Neural cell (in vitro differentiated cells): ENCODE measurements around the gene LMF2. TPM values are rescaled to one million over a fixed set of nuclear protein-coding genes. Genes with fewer than 3 reads are reported as not detected.

Experiments used
- H2AFZ ChIP-seq: fragments of 200-600, 300-800 bp; sonication (generic), shearing (Covaris generic); 2 replicates; pipeline ENCODE4 v1.6.0; 2014; ENCODE audit warnings: low read depth, mild to moderate bottlenecking, antibody characterized with exemption, low read length, moderate library complexity
- H3F3A ChIP-seq: fragments of 200-600 bp; shearing (Covaris generic); 2 replicates; pipeline ENCODE4 v1.6.1; 2016; ENCODE audit warnings: mild to moderate bottlenecking, moderate library complexity, mixed read lengths, antibody characterized with exemption, low read length; ENCODE audit not compliant: insufficient read depth, poor library complexity, severe bottlenecking
- H3K27ac ChIP-seq: fragments of 200-600, 300-800 bp; sonication (generic), shearing (Covaris generic); 2 replicates; pipeline ENCODE4 v1.5.1; 2014; ENCODE audit warnings: mild to moderate bottlenecking, low read length, moderate library complexity
- H3K27me3 ChIP-seq: fragments of 300-800, 200-600 bp; sonication (generic), shearing (Covaris generic); 2 replicates; pipeline ENCODE4 v1.6.0; 2014; ENCODE audit warnings: mild to moderate bottlenecking, low read depth, low read length, moderate library complexity; ENCODE audit not compliant: insufficient read depth
- H3K36me3 ChIP-seq: fragments of 300-800, 200-600 bp; sonication (generic), shearing (Covaris generic); 2 replicates; pipeline ENCODE4 v1.5.1; 2014; ENCODE audit warnings: mild to moderate bottlenecking, antibody characterized with exemption, low read length, moderate library complexity; ENCODE audit not compliant: insufficient read depth
- H3K4me2 ChIP-seq: fragments of 300-800, 200-600 bp; sonication (generic), shearing (Covaris generic); 2 replicates; pipeline ENCODE4 v1.6.0; 2014; ENCODE audit warnings: mild to moderate bottlenecking, low read length
- H3K4me3 ChIP-seq: fragments of 300-800, 200-600 bp; sonication (generic), shearing (Covaris generic); 2 replicates; pipeline ENCODE4 v1.5.1; 2014; ENCODE audit warnings: mild to moderate bottlenecking, low read length, moderate library complexity
- H3K79me2 ChIP-seq: fragments of 200-600 bp; shearing (Covaris generic); replicated peaks from 2 replicates; pipeline ENCODE4 v1.6.0; 2014; ENCODE audit warnings: mild to moderate bottlenecking, low read length, moderate library complexity; ENCODE audit not compliant: insufficient read depth
- H3K9ac ChIP-seq: fragments of 300-800, 200-600 bp; sonication (generic), shearing (Covaris generic); 2 replicates; pipeline ENCODE4 v1.6.1; 2016; ENCODE audit warnings: mild to moderate bottlenecking, low read length, mixed read lengths
- H3K9me2 ChIP-seq: fragments of 200-600 bp; shearing (Covaris generic); 2 replicates; pipeline ENCODE4 v1.6.1; 2016; ENCODE audit warnings: mild to moderate bottlenecking, low read length, mixed read lengths; ENCODE audit not compliant: insufficient read depth
- H3K9me3 ChIP-seq: fragments of 200-600, 300-800 bp; sonication (generic), shearing (Covaris generic); 2 replicates; pipeline ENCODE4 v1.6.1; 2016; ENCODE audit warnings: mild to moderate bottlenecking, mixed run types, low read length, moderate library complexity, mixed read lengths
- H4K20me1 ChIP-seq: fragments of 200-600 bp; shearing (Covaris generic); 2 replicates; pipeline ENCODE4 v1.6.1; 2016; ENCODE audit warnings: mild to moderate bottlenecking, mixed run types; ENCODE audit not compliant: insufficient read depth
- CTCF ChIP-seq: fragments of 450-650 bp; IDR thresholded peaks from 2 replicates; pipeline ENCODE4 v1.5.1; 2014; ENCODE audit warnings: antibody characterized with exemption, mild to moderate bottlenecking, moderate library complexity; ENCODE audit not compliant: poor library complexity, severe bottlenecking
- EP300 ChIP-seq: fragments of 450-650 bp; conservative IDR thresholded peaks from 2 replicates; pipeline ENCODE4 v1.6.1; 2014; ENCODE audit warnings: antibody characterized with exemption, mild to moderate bottlenecking, moderate library complexity; ENCODE audit not compliant: poor library complexity, severe bottlenecking
- EZH2 ChIP-seq: fragments of 200-600, 300-800 bp; shearing (Covaris generic), sonication (generic); IDR thresholded peaks from 2 replicates; pipeline ENCODE4 v1.6.1; 2014; ENCODE audit warnings: antibody characterized with exemption, low read length, borderline replicate concordance, mild to moderate bottlenecking; ENCODE audit not compliant: insufficient read depth, poor library complexity, severe bottlenecking
- MXI1 ChIP-seq: fragments of 450-650 bp; conservative IDR thresholded peaks from 2 replicates; pipeline ENCODE4 v1.6.1; 2014; ENCODE audit warnings: antibody characterized with exemption, mild to moderate bottlenecking; ENCODE audit not compliant: poor library complexity, severe bottlenecking
- POLR2AphosphoS5 ChIP-seq: IDR thresholded peaks from 2 replicates; pipeline ENCODE4 v1.6.1; 2012
- RAD21 ChIP-seq: fragments of 450-650 bp; conservative IDR thresholded peaks from 2 replicates; pipeline ENCODE4 v1.6.1; 2014; ENCODE audit warnings: antibody characterized with exemption, mild to moderate bottlenecking, moderate library complexity
- SMC3 ChIP-seq: fragments of 450-650 bp; conservative IDR thresholded peaks from 2 replicates; pipeline ENCODE4 v1.6.1; 2014; ENCODE audit warnings: antibody characterized with exemption, mild to moderate bottlenecking, moderate library complexity; ENCODE audit not compliant: poor library complexity
- TAF1 ChIP-seq: IDR thresholded peaks from 2 replicates; pipeline ENCODE4 v1.6.1; 2012; ENCODE audit warnings: low read depth
- polyA plus RNA-seq: library from polyadenylated mRNA; depleted of rRNA; stranded (reverse); fragments of >200 nt; gene quantifications from 2 replicates; pipeline ENCODE4 v1.2.3, GENCODE V29; 2014
- TF ChIP-seq, protein P1 (sequence below): IDR thresholded peaks from 2 replicates; pipeline ENCODE4 v1.6.1; 2012; ENCODE audit warnings: borderline replicate concordance

Gene LMF2
- polyA plus RNA-seq, 1 donor from 2014 or later, result 76.5 TPM

- no peak overlapping the region for H3K9ac ChIP-seq
- H3K4me3 ChIP-seq, result no peak overlapping the region
Observed at GRCh38 chr22:50528682-50529415, 21.3 kb upstream of the LMF2 start.

GRCh38 chr22:50527921-50528681 lies 20.6 kb upstream of the LMF2 start:
- Histone ChIP-seq H3K9me3 (no peaks in the 10 kb centered on the region), H3F3A (no peaks in the 10 kb centered on the region), H3K27me3 (peaks cover 34% of the 10 kb centered on the region), H2AFZ (no peak overlapping the region), H3K9ac (no peak overlapping the region), H3K9me2 (no peaks in the 10 kb centered on the region), H3K79me2 (no peaks in the 10 kb centered on the region), H3K27ac (no peak overlapping the region), H3K4me2 (no peak overlapping the region), H4K20me1 (no peaks in the 10 kb centered on the region), H3K4me3 (no peak overlapping the region), H3K36me3 (no peaks in the 10 kb centered on the region)
- TF ChIP-seq POLR2AphosphoS5 (no peak), EP300 (no peak), EZH2 (no peak), TAF1 (no peak), CTCF (no peak)
- TF ChIP-seq, protein P1, sequence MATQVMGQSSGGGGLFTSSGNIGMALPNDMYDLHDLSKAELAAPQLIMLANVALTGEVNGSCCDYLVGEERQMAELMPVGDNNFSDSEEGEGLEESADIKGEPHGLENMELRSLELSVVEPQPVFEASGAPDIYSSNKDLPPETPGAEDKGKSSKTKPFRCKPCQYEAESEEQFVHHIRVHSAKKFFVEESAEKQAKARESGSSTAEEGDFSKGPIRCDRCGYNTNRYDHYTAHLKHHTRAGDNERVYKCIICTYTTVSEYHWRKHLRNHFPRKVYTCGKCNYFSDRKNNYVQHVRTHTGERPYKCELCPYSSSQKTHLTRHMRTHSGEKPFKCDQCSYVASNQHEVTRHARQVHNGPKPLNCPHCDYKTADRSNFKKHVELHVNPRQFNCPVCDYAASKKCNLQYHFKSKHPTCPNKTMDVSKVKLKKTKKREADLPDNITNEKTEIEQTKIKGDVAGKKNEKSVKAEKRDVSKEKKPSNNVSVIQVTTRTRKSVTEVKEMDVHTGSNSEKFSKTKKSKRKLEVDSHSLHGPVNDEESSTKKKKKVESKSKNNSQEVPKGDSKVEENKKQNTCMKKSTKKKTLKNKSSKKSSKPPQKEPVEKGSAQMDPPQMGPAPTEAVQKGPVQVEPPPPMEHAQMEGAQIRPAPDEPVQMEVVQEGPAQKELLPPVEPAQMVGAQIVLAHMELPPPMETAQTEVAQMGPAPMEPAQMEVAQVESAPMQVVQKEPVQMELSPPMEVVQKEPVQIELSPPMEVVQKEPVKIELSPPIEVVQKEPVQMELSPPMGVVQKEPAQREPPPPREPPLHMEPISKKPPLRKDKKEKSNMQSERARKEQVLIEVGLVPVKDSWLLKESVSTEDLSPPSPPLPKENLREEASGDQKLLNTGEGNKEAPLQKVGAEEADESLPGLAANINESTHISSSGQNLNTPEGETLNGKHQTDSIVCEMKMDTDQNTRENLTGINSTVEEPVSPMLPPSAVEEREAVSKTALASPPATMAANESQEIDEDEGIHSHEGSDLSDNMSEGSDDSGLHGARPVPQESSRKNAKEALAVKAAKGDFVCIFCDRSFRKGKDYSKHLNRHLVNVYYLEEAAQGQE, result no peak

More at GRCh38 chr22:50528682-50529415, 21.3 kb upstream of the LMF2 start:
- Histone ChIP-seq H3K79me2 (no peaks in the 10 kb centered on the region), H3K4me2 (no peak overlapping the region), H3K27me3 (peaks cover 34% of the 10 kb centered on the region), H3K9me3 (no peaks in the 10 kb centered on the region), H3F3A (no peaks in the 10 kb centered on the region), H3K27ac (no peak overlapping the region), H3K36me3 (no peaks in the 10 kb centered on the region), H3K9me2 (no peaks in the 10 kb centered on the region), H4K20me1 (no peaks in the 10 kb centered on the region), H2AFZ (no peak overlapping the region)
- TF ChIP-seq EP300 (no peak), CTCF (no peak), EZH2 (no peak), MXI1 (no peak), TAF1 (no peak), SMC3 (no peak), POLR2AphosphoS5 (no peak), RAD21 (no peak)
- TF ChIP-seq, protein P1, result no peak
